Lung (tissue), 13 donors: ENCODE results near the gene MROH2B. TPM values are rescaled to one million over a fixed set of nuclear protein-coding genes. Genes with fewer than 3 reads are reported as not detected.

Experiments used
- ATAC-seq: fragments of 200-7000 bp; cut with Tn5 transposase; one replicate; pipeline ENCODE4 v1.9.1; 2020; ENCODE audit warnings: moderate number of reproducible peaks; ENCODE audit not compliant: insufficient read depth, low FRiP score
- DNase-seq, 3 donors: peaks; one replicate each; pipeline ENCODE4 v3.0.0-alpha.2; 2013 to 2017
- H3K27ac ChIP-seq, 2 donors: one replicate each; pipeline ENCODE4 v1.5.1; 2013; ENCODE audit warnings: mild to moderate bottlenecking in 2 of 2, moderate library complexity in 2 of 2, control low read depth in 1 of 2, inconsistent platforms in 1 of 2, low read depth in 1 of 2, low read length in 1 of 2
- H3K27me3 ChIP-seq, 3 donors: one replicate each; pipeline ENCODE4 v1.5.1; 2013; ENCODE audit warnings: low read length in 2 of 3; ENCODE audit not compliant: control insufficient read depth in 3 of 3, insufficient read depth in 3 of 3
- H3K36me3 ChIP-seq, 4 donors: one replicate each; pipeline ENCODE4 v1.5.1; 2013; ENCODE audit warnings: low read length in 4 of 4, mild to moderate bottlenecking in 1 of 4, moderate library complexity in 1 of 4; ENCODE audit not compliant: control insufficient read depth in 4 of 4, insufficient read depth in 4 of 4
- H3K4me1 ChIP-seq, 5 donors: one replicate each; pipeline ENCODE4 v1.5.1; 2013; ENCODE audit warnings: low read length in 5 of 5, mild to moderate bottlenecking in 2 of 5, moderate library complexity in 1 of 5; ENCODE audit not compliant: control insufficient read depth in 5 of 5, insufficient read depth in 5 of 5
- H3K4me3 ChIP-seq: one replicate; pipeline ENCODE4 v1.5.1; 2013; ENCODE audit warnings: mild to moderate bottlenecking, control low read depth, moderate library complexity
- H3K9ac ChIP-seq, 2 donors: one replicate each; pipeline ENCODE4 v1.5.1; 2013; ENCODE audit warnings: low read length in 2 of 2, control low read depth in 1 of 2; ENCODE audit not compliant: insufficient read depth in 1 of 2
- H3K9me3 ChIP-seq, 4 donors: one replicate each; pipeline ENCODE4 v1.5.1; 2013; ENCODE audit warnings: low read length in 3 of 4, mild to moderate bottlenecking in 1 of 4, moderate library complexity in 1 of 4; ENCODE audit not compliant: control insufficient read depth in 4 of 4, insufficient read depth in 3 of 4
- CTCF ChIP-seq: IDR thresholded peaks from 2 replicates; pipeline ENCODE4 v1.5.1; 2012; ENCODE audit warnings: mild to moderate bottlenecking; ENCODE audit errors: control extremely low read depth, extremely low read depth
- WGBS, 2 donors: extraction: QIAGEN DNeasy Blood & Tissue Kit; methylation state at CpG; one replicate each; pipeline ENCODE4 v1.1.7; 2013; 5-methylcytosine and 5-hydroxymethylcytosine counted together
- polyA plus RNA-seq, 2 donors: library from polyadenylated mRNA; stranded (reverse); fragments of 200-250 nt; gene quantifications; one replicate each; pipeline ENCODE4 v1.2.1, GENCODE V29; 2013
- small RNA-seq: library from RNA; depleted of rRNA; stranded (forward); fragments of <200 nt; gene quantifications from one replicate; pipeline ENCODE3, GENCODE V24; 2014; ENCODE audit warnings: low replicate concordance
- total RNA-seq, 2 donors: library from RNA; depleted of rRNA in 1 of 2; stranded (reverse); fragments of >200 nt in 1 of 2; gene quantifications; one replicate each; pipeline ENCODE4 v1.2.1, GENCODE V29; 2014 to 2021
- donor health status: control.
- donor health status: control.
- donor health status: Bipolar disorder and iron deficiency.
- donor health status: healthy.
- donor health status: DM: yes; HTN: yes; CAD: no.

The MROH2B gene
- total and polyA plus RNA-seq, 4 donors = not detected

- no peak overlapping the region for H3K4me3 ChIP-seq
- DNase-seq (no peak), ATAC-seq (no peak)
- no peaks in the 10 kb centered on the region for H3K9me3 ChIP-seq
- no peak overlapping the region for H3K9ac ChIP-seq
- H3K4me1 ChIP-seq = no peaks in the 10 kb centered on the region
- no peaks in the 10 kb centered on the region for H3K27me3 ChIP-seq
- TF ChIP-seq CTCF = no peak
- 89 to 95% methylated on average over 5 of the region's 5 CpGs for WGBS, 2 donors
- H3K27ac ChIP-seq = no peak overlapping the region
- H3K36me3 ChIP-seq = peaks cover 0 to 70% (median 26%) of the 10 kb centered on the region in 4 donors
Measured at GRCh38 chr5:40958811-40959210, 112.3 kb downstream of the MROH2B start.

DNA sequence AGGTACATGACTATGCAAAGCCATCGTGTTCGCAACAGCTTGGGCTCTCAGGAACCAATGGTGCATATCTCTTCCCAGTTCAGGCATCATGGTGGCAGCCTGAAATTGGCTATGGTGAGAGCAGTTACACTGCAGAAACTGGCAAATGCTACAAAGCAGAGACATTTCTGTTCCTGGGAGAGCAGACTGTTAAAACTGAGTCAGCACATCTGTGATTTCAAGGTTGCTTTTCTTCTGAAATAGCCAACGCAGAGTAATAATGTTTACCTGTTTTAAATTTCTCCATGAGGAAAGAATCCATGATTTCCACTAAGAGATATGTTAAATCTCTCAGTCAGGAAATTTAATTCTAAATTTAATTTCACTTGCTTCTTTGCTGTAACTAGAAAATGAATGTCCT, 114.1 kb downstream of the MROH2B start:
- H3K4me3 ChIP-seq = no peak overlapping the region
- DNase-seq (no peak), ATAC-seq (no peak)
- no peaks in the 10 kb centered on the region for H3K4me1 ChIP-seq
- H3K36me3 ChIP-seq = peaks cover 0 to 57% (median 23%) of the 10 kb centered on the region in 4 donors
- WGBS, 2 donors = 93 to 95% methylated on average over 3 of the region's 3 CpGs
- no peaks in the 10 kb centered on the region for H3K27me3 ChIP-seq
- no peak for TF ChIP-seq CTCF
- no peak overlapping the region for H3K27ac ChIP-seq
- H3K9ac ChIP-seq = no peak overlapping the region
- H3K9me3 ChIP-seq = no peaks in the 10 kb centered on the region

GRCh38 chr5:40955313-40955712, 115.8 kb downstream of the MROH2B start:
- Histone ChIP-seq H3K9ac (no peak overlapping the region), H3K27ac (no peak overlapping the region), H3K27me3 (no peaks in the 10 kb centered on the region), H3K4me1 (no peaks in the 10 kb centered on the region), H3K9me3 (no peaks in the 10 kb centered on the region), H3K4me3 (no peak overlapping the region), H3K36me3 (peaks cover 0 to 67% (median 28%) of the 10 kb centered on the region in 4 donors)
- TF ChIP-seq CTCF = no peak
- no peak for DNase-seq
- ATAC-seq = no peak
- 74 to 76% methylated on average over 5 of the region's 5 CpGs for WGBS, 2 donors

Small RNAs within 50 kb of the gene (small RNA-seq; reads per million reads assigned to genes)
- gene AC114967.1 = not detected

Other genes starting within 250 kb of the MROH2B start
- 1,000 to 10,000 TPM in 1 of 2 donors, 100 to 1,000 TPM in 1; 881 to 1,654 TPM for gene RPL37, start 236.1 kb downstream of the MROH2B start, total RNA-seq
- 1,000 to 10,000 TPM in 1 of 2 donors, 100 to 1,000 TPM in 1; 886 to 2,683 TPM for gene RPL37, start 236.1 kb downstream of the MROH2B start, polyA plus RNA-seq
- gene CARD6, start 230.0 kb downstream of the MROH2B start, total RNA-seq = 10 to 100 TPM; 13.5 to 15.9 TPM
- 10 to 100 TPM in 1 of 2 donors, 1 to 10 TPM in 1; 6.2 to 11.9 TPM for gene CARD6, start 230.0 kb downstream of the MROH2B start, polyA plus RNA-seq
- 100 to 1,000 TPM; 165 to 763 TPM for gene C7, start 161.8 kb downstream of the MROH2B start, total RNA-seq
- gene C7, start 161.8 kb downstream of the MROH2B start, polyA plus RNA-seq = 10 to 100 TPM; 46.2 to 75.8 TPM
- 10 to 100 TPM; 22.7 to 33.0 TPM for gene C6, start 142.2 kb upstream of the MROH2B start, total RNA-seq
- gene C6, start 142.2 kb upstream of the MROH2B start, polyA plus RNA-seq = 1 to 10 TPM; 1.7 to 2.4 TPM